Neural cell (in vitro differentiated cells): ENCODE data around the gene MTRR. TPM values are rescaled to one million over a fixed set of nuclear protein-coding genes. Genes with fewer than 3 reads are reported as not detected.

Source experiments
- H2AFZ ChIP-seq: fragments of 200-600, 300-800 bp; sonication (generic), shearing (Covaris generic); 2 replicates; pipeline ENCODE4 v1.6.0; 2014; ENCODE audit warnings: low read depth, mild to moderate bottlenecking, antibody characterized with exemption, low read length, moderate library complexity
- H3F3A ChIP-seq: fragments of 200-600 bp; shearing (Covaris generic); 2 replicates; pipeline ENCODE4 v1.6.1; 2016; ENCODE audit warnings: mild to moderate bottlenecking, moderate library complexity, mixed read lengths, antibody characterized with exemption, low read length; ENCODE audit not compliant: insufficient read depth, poor library complexity, severe bottlenecking
- H3K27ac ChIP-seq: fragments of 200-600, 300-800 bp; sonication (generic), shearing (Covaris generic); 2 replicates; pipeline ENCODE4 v1.5.1; 2014; ENCODE audit warnings: mild to moderate bottlenecking, low read length, moderate library complexity
- H3K27me3 ChIP-seq: fragments of 300-800, 200-600 bp; sonication (generic), shearing (Covaris generic); 2 replicates; pipeline ENCODE4 v1.6.0; 2014; ENCODE audit warnings: mild to moderate bottlenecking, low read depth, low read length, moderate library complexity; ENCODE audit not compliant: insufficient read depth
- H3K36me3 ChIP-seq: fragments of 300-800, 200-600 bp; sonication (generic), shearing (Covaris generic); 2 replicates; pipeline ENCODE4 v1.5.1; 2014; ENCODE audit warnings: mild to moderate bottlenecking, antibody characterized with exemption, low read length, moderate library complexity; ENCODE audit not compliant: insufficient read depth
- H3K4me2 ChIP-seq: fragments of 300-800, 200-600 bp; sonication (generic), shearing (Covaris generic); 2 replicates; pipeline ENCODE4 v1.6.0; 2014; ENCODE audit warnings: mild to moderate bottlenecking, low read length
- H3K4me3 ChIP-seq: fragments of 300-800, 200-600 bp; sonication (generic), shearing (Covaris generic); 2 replicates; pipeline ENCODE4 v1.5.1; 2014; ENCODE audit warnings: mild to moderate bottlenecking, low read length, moderate library complexity
- H3K79me2 ChIP-seq: fragments of 200-600 bp; shearing (Covaris generic); replicated peaks from 2 replicates; pipeline ENCODE4 v1.6.0; 2014; ENCODE audit warnings: mild to moderate bottlenecking, low read length, moderate library complexity; ENCODE audit not compliant: insufficient read depth
- H3K9ac ChIP-seq: fragments of 300-800, 200-600 bp; sonication (generic), shearing (Covaris generic); 2 replicates; pipeline ENCODE4 v1.6.1; 2016; ENCODE audit warnings: mild to moderate bottlenecking, low read length, mixed read lengths
- H3K9me2 ChIP-seq: fragments of 200-600 bp; shearing (Covaris generic); 2 replicates; pipeline ENCODE4 v1.6.1; 2016; ENCODE audit warnings: mild to moderate bottlenecking, low read length, mixed read lengths; ENCODE audit not compliant: insufficient read depth
- H3K9me3 ChIP-seq: fragments of 200-600, 300-800 bp; sonication (generic), shearing (Covaris generic); 2 replicates; pipeline ENCODE4 v1.6.1; 2016; ENCODE audit warnings: mild to moderate bottlenecking, mixed run types, low read length, moderate library complexity, mixed read lengths
- H4K20me1 ChIP-seq: fragments of 200-600 bp; shearing (Covaris generic); 2 replicates; pipeline ENCODE4 v1.6.1; 2016; ENCODE audit warnings: mild to moderate bottlenecking, mixed run types; ENCODE audit not compliant: insufficient read depth
- EP300 ChIP-seq: fragments of 450-650 bp; conservative IDR thresholded peaks from 2 replicates; pipeline ENCODE4 v1.6.1; 2014; ENCODE audit warnings: antibody characterized with exemption, mild to moderate bottlenecking, moderate library complexity; ENCODE audit not compliant: poor library complexity, severe bottlenecking
- EZH2 ChIP-seq: fragments of 200-600, 300-800 bp; shearing (Covaris generic), sonication (generic); IDR thresholded peaks from 2 replicates; pipeline ENCODE4 v1.6.1; 2014; ENCODE audit warnings: antibody characterized with exemption, low read length, borderline replicate concordance, mild to moderate bottlenecking; ENCODE audit not compliant: insufficient read depth, poor library complexity, severe bottlenecking
- MXI1 ChIP-seq: fragments of 450-650 bp; conservative IDR thresholded peaks from 2 replicates; pipeline ENCODE4 v1.6.1; 2014; ENCODE audit warnings: antibody characterized with exemption, mild to moderate bottlenecking; ENCODE audit not compliant: poor library complexity, severe bottlenecking
- POLR2AphosphoS5 ChIP-seq: IDR thresholded peaks from 2 replicates; pipeline ENCODE4 v1.6.1; 2012
- RAD21 ChIP-seq: fragments of 450-650 bp; conservative IDR thresholded peaks from 2 replicates; pipeline ENCODE4 v1.6.1; 2014; ENCODE audit warnings: antibody characterized with exemption, mild to moderate bottlenecking, moderate library complexity
- SMC3 ChIP-seq: fragments of 450-650 bp; conservative IDR thresholded peaks from 2 replicates; pipeline ENCODE4 v1.6.1; 2014; ENCODE audit warnings: antibody characterized with exemption, mild to moderate bottlenecking, moderate library complexity; ENCODE audit not compliant: poor library complexity
- TAF1 ChIP-seq: IDR thresholded peaks from 2 replicates; pipeline ENCODE4 v1.6.1; 2012; ENCODE audit warnings: low read depth
- polyA plus RNA-seq: library from polyadenylated mRNA; depleted of rRNA; stranded (reverse); fragments of >200 nt; gene quantifications from 2 replicates; pipeline ENCODE4 v1.2.3, GENCODE V29; 2014
- TF ChIP-seq, protein P1 (sequence below): fragments of 450-650 bp; IDR thresholded peaks from 2 replicates; pipeline ENCODE4 v1.5.1; 2014; ENCODE audit warnings: antibody characterized with exemption, mild to moderate bottlenecking, moderate library complexity; ENCODE audit not compliant: poor library complexity, severe bottlenecking
- TF ChIP-seq, protein P2 (sequence below): IDR thresholded peaks from 2 replicates; pipeline ENCODE4 v1.6.1; 2012; ENCODE audit warnings: borderline replicate concordance

MTRR gene
- polyA plus RNA-seq, 1 donor from 2014 or later = 34.1 TPM

DNA sequence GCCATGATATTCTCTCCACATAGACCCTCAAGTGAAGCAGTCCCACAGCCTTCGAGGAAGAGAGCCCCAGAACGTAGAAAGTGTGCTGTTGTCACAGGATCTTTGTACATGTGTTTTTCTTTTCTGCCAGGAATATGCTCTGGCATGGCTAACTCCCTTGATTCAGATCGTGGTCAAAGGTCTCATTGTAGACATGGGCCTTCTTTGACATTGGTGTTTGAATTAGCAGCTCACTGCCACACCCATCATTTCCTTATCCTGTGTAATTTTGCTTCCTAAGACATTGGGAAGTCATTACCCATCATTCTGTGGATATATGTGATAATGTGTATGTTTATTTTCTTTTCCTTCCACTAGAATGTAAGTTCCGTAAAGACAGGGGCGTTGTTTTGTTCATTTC lies 25.5 kb downstream of the MTRR start:
- no peak for TF ChIP-seq EP300
- no peak for TF ChIP-seq SMC3
- no peak for TF ChIP-seq POLR2AphosphoS5
- TF ChIP-seq RAD21 = no peak
- TF ChIP-seq TAF1 = no peak
- no peak for TF ChIP-seq EZH2
- TF ChIP-seq, protein P1, sequence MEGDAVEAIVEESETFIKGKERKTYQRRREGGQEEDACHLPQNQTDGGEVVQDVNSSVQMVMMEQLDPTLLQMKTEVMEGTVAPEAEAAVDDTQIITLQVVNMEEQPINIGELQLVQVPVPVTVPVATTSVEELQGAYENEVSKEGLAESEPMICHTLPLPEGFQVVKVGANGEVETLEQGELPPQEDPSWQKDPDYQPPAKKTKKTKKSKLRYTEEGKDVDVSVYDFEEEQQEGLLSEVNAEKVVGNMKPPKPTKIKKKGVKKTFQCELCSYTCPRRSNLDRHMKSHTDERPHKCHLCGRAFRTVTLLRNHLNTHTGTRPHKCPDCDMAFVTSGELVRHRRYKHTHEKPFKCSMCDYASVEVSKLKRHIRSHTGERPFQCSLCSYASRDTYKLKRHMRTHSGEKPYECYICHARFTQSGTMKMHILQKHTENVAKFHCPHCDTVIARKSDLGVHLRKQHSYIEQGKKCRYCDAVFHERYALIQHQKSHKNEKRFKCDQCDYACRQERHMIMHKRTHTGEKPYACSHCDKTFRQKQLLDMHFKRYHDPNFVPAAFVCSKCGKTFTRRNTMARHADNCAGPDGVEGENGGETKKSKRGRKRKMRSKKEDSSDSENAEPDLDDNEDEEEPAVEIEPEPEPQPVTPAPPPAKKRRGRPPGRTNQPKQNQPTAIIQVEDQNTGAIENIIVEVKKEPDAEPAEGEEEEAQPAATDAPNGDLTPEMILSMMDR = no peak
- TF ChIP-seq MXI1 = no peak
- TF ChIP-seq, protein P2, sequence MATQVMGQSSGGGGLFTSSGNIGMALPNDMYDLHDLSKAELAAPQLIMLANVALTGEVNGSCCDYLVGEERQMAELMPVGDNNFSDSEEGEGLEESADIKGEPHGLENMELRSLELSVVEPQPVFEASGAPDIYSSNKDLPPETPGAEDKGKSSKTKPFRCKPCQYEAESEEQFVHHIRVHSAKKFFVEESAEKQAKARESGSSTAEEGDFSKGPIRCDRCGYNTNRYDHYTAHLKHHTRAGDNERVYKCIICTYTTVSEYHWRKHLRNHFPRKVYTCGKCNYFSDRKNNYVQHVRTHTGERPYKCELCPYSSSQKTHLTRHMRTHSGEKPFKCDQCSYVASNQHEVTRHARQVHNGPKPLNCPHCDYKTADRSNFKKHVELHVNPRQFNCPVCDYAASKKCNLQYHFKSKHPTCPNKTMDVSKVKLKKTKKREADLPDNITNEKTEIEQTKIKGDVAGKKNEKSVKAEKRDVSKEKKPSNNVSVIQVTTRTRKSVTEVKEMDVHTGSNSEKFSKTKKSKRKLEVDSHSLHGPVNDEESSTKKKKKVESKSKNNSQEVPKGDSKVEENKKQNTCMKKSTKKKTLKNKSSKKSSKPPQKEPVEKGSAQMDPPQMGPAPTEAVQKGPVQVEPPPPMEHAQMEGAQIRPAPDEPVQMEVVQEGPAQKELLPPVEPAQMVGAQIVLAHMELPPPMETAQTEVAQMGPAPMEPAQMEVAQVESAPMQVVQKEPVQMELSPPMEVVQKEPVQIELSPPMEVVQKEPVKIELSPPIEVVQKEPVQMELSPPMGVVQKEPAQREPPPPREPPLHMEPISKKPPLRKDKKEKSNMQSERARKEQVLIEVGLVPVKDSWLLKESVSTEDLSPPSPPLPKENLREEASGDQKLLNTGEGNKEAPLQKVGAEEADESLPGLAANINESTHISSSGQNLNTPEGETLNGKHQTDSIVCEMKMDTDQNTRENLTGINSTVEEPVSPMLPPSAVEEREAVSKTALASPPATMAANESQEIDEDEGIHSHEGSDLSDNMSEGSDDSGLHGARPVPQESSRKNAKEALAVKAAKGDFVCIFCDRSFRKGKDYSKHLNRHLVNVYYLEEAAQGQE = no peak
- H3K4me2 ChIP-seq = no peak overlapping the region

DNA sequence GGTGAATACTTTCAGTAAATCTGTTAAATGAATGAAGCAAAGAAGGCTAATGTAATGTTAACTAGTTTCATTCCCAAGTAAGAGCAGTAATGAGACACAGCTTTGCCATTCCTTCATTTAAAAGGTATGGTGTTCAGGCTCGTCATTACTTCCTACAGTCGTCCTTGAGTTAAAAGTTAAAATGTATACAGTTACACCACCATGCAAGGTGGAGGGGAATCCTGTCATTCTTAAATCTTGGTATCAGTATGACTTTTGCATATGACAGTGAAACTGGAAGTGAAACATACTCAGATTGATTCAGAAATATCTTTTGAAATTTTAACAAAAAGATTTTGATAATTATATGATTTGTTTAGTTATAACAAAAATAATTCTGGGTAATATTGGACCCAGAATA lies 25.9 kb downstream of the MTRR start:
- Histone ChIP-seq H3K4me2 (no peak overlapping the region), H4K20me1 (no peaks in the 10 kb centered on the region), H3K79me2 (no peaks in the 10 kb centered on the region), H3F3A (no peaks in the 10 kb centered on the region), H3K9me3 (no peaks in the 10 kb centered on the region), H3K27me3 (no peaks in the 10 kb centered on the region), H3K27ac (no peak overlapping the region), H3K9ac (no peak overlapping the region), H3K9me2 (no peaks in the 10 kb centered on the region), H3K4me3 (no peak overlapping the region), H3K36me3 (peaks cover 27% of the 10 kb centered on the region), H2AFZ (no peak overlapping the region)
- TF ChIP-seq, protein P2 = no peak
- TF ChIP-seq RAD21 = no peak
- no peak for TF ChIP-seq SMC3
- TF ChIP-seq EP300 = no peak
- TF ChIP-seq EZH2 = no peak
- TF ChIP-seq TAF1 = no peak
- TF ChIP-seq POLR2AphosphoS5 = no peak
- TF ChIP-seq, protein P1 = no peak

More for the DNA sequence above, 25.5 kb downstream of the MTRR start:
- Histone ChIP-seq H3K9ac (no peak overlapping the region), H3K9me3 (no peaks in the 10 kb centered on the region), H3K27ac (no peak overlapping the region), H3K79me2 (no peaks in the 10 kb centered on the region), H4K20me1 (no peaks in the 10 kb centered on the region), H2AFZ (no peak overlapping the region), H3K36me3 (peaks cover 26% of the 10 kb centered on the region), H3F3A (no peaks in the 10 kb centered on the region), H3K9me2 (no peaks in the 10 kb centered on the region), H3K4me3 (no peak overlapping the region), H3K27me3 (no peaks in the 10 kb centered on the region)
